HPDE6-E6E7 (cell line): Measurements from ENCODE around the gene FRAS1.
"Not testable (repeated sequence)": the region's sequence is repeated elsewhere in the genome, so short reads cannot be mapped to it uniquely, and the experiment has no call there.

Experiments used
- DNase-seq: peaks from one replicate; pipeline ENCODE4 v3.0.0; 2011; ENCODE audit warnings: missing footprints; ENCODE audit errors: extremely low spot score

The FRAS1 gene

GRCh38 chr4:78325271-78326157 is 268.4 kb downstream of the FRAS1 start:
- no peak for DNase-seq

GRCh38 chr4:78328591-78328990 is 271.5 kb downstream of the FRAS1 start:
- not testable (repeated sequence) for DNase-seq

- no peak for DNase-seq
Observed at GRCh38 chr4:78331186-78331585, 274.1 kb downstream of the FRAS1 start.

- DNase-seq = no peak
Observed at GRCh38 chr4:78331965-78332364, 274.8 kb downstream of the FRAS1 start.

- DNase-seq = no peak
Observed at GRCh38 chr4:78332976-78333375, 275.9 kb downstream of the FRAS1 start.

GRCh38 chr4:78336093-78336943 is 279.2 kb downstream of the FRAS1 start:
- DNase-seq = no peak

- no peak for DNase-seq
Observed at GRCh38 chr4:78337244-78338020, 280.3 kb downstream of the FRAS1 start.

GRCh38 chr4:78342125-78342524 is 285.0 kb downstream of the FRAS1 start:
- DNase-seq = no peak

- no peak for DNase-seq
Observed at GRCh38 chr4:78343682-78344081, 286.6 kb downstream of the FRAS1 start.

- DNase-seq = no peak
Observed at GRCh38 chr4:78345237-78345636, 288.1 kb downstream of the FRAS1 start.

GRCh38 chr4:78346222-78346621 is 289.1 kb downstream of the FRAS1 start:
- DNase-seq = no peak

GRCh38 chr4:78347527-78347926 is 290.4 kb downstream of the FRAS1 start:
- DNase-seq = no peak

GRCh38 chr4:78353921-78354320 is 296.8 kb downstream of the FRAS1 start:
- no peak for DNase-seq

GRCh38 chr4:78354782-78355181 is 297.7 kb downstream of the FRAS1 start:
- no peak for DNase-seq

GRCh38 chr4:78355306-78355705 is 298.2 kb downstream of the FRAS1 start:
- DNase-seq = no peak

GRCh38 chr4:78356251-78356786 is 299.2 kb downstream of the FRAS1 start:
- DNase-seq = no peak

GRCh38 chr4:78357122-78357521 is 300.0 kb downstream of the FRAS1 start:
- DNase-seq = no peak

GRCh38 chr4:78360466-78360865 is 303.3 kb downstream of the FRAS1 start:
- DNase-seq = no peak

- no peak for DNase-seq
Observed at GRCh38 chr4:78361621-78362120, 304.5 kb downstream of the FRAS1 start.

GRCh38 chr4:78362310-78362709 is 305.2 kb downstream of the FRAS1 start:
- no peak for DNase-seq

- DNase-seq = no peak
Observed at GRCh38 chr4:78363031-78363570, 306.0 kb downstream of the FRAS1 start.
